GM23248 (cell line): ENCODE measurements around the gene ARHGEF38. TPM values are rescaled to one million over a fixed set of nuclear protein-coding genes. Genes with fewer than 3 reads are reported as not detected.

Experiments
- DNase-seq: peaks from one replicate; pipeline ENCODE4 v3.0.0-alpha.2; 2015
- H2AFZ ChIP-seq: fragments of 200-600 bp; sonication (generic); 2 replicates; pipeline ENCODE4 v1.6.1; 2016; ENCODE audit warnings: antibody characterized with exemption
- H3F3A ChIP-seq: fragments of 200-600 bp; sonication (generic); 2 replicates; pipeline ENCODE4 v1.6.1; 2016; ENCODE audit warnings: mild to moderate bottlenecking, antibody characterized with exemption, mixed run types; ENCODE audit not compliant: insufficient read depth
- H3K27ac ChIP-seq: fragments of 200-600 bp; sonication (generic); 2 replicates; pipeline ENCODE4 v1.5.1; 2016; ENCODE audit warnings: mild to moderate bottlenecking
- H3K27me3 ChIP-seq: fragments of 200-600 bp; sonication (generic); replicated peaks from 2 replicates; pipeline ENCODE4 v1.6.1; 2016; ENCODE audit warnings: mild to moderate bottlenecking; ENCODE audit not compliant: insufficient read depth
- H3K36me3 ChIP-seq: fragments of 200-600 bp; sonication (generic); 2 replicates; pipeline ENCODE4 v1.6.1; 2016; ENCODE audit warnings: low read depth, mild to moderate bottlenecking
- H3K4me1 ChIP-seq: fragments of 200-600 bp; sonication (generic); 2 replicates; pipeline ENCODE4 v1.6.1; 2016; ENCODE audit warnings: mild to moderate bottlenecking; ENCODE audit not compliant: insufficient read depth
- H3K4me2 ChIP-seq: fragments of 200-600 bp; sonication (generic); one replicate; pipeline ENCODE4 v1.6.1; 2016; ENCODE audit warnings: mild to moderate bottlenecking; ENCODE audit not compliant: unreplicated experiment
- H3K4me3 ChIP-seq: fragments of 200-600 bp; sonication (generic); 2 replicates; pipeline ENCODE4 v1.5.1; 2016; ENCODE audit warnings: mild to moderate bottlenecking
- H3K79me2 ChIP-seq: fragments of 200-600 bp; sonication (generic); 2 replicates; pipeline ENCODE4 v1.6.1; 2016; ENCODE audit warnings: mild to moderate bottlenecking; ENCODE audit not compliant: insufficient read depth
- H3K9ac ChIP-seq: fragments of 200-600 bp; sonication (generic); 2 replicates; pipeline ENCODE4 v1.6.1; 2016; ENCODE audit warnings: mild to moderate bottlenecking
- H3K9me2 ChIP-seq: fragments of 200-600 bp; sonication (generic); 2 replicates; pipeline ENCODE4 v1.6.1; 2016; ENCODE audit warnings: mixed run types, mild to moderate bottlenecking, moderate library complexity; ENCODE audit not compliant: insufficient read depth
- H3K9me3 ChIP-seq: fragments of 200-600 bp; sonication (generic); one replicate; pipeline ENCODE4 v1.6.1; 2017; ENCODE audit warnings: low read depth
- H4K20me1 ChIP-seq: fragments of 200-600 bp; sonication (generic); 2 replicates; pipeline ENCODE4 v1.6.0; 2016; ENCODE audit not compliant: insufficient read depth
- EZH2 ChIP-seq: fragments of 200-600 bp; sonication (generic); IDR thresholded peaks from 2 replicates; pipeline ENCODE4 v1.6.1; 2018; ENCODE audit warnings: antibody characterized with exemption, mild to moderate bottlenecking; ENCODE audit not compliant: insufficient read depth, poor library complexity, severe bottlenecking
- EZH2phosphoT487 ChIP-seq: fragments of 200-600 bp; sonication (generic); IDR thresholded peaks from 2 replicates; pipeline ENCODE4 v1.6.1; 2018; ENCODE audit warnings: antibody characterized with exemption, moderate library complexity, mild to moderate bottlenecking, low read depth; ENCODE audit not compliant: insufficient read depth
- WGBS, 2 experiments: methylation state at CpG; one replicate each; pipeline ENCODE4 v1.1.6; 2015 to 2017; ENCODE audit warnings: low lambda C conversion rate in 2 of 2, low coverage in 1 of 2; ENCODE audit errors: missing lambda C conversion rate in 2 of 2; 5-methylcytosine and 5-hydroxymethylcytosine counted together
- in situ Hi-C: fragments of 300-500 bp; cut with MboI; formaldehyde crosslinking; loops from 2 replicates; pipeline ENCODE4 v1.15.0; 2020
- polyA plus RNA-seq: library from polyadenylated mRNA; unstranded; fragments of >200 nt; fragmentation: Nextera tagmentation; extraction: Ambion mirVana; gene quantifications from 2 replicates; pipeline ENCODE4 v1.2.1, GENCODE V29; 2016
- total RNA-seq: library from RNA; depleted of rRNA; stranded (reverse); fragments of >200 nt; shearing (Covaris generic); gene quantifications from 2 replicates; pipeline ENCODE4 v1.2.3, GENCODE V29; 2014

ARHGEF38 gene
- total and polyA plus RNA-seq, 2 experiments from 2014 or later = not detected

GRCh38 chr4:105599932-105600655, 47.7 kb downstream of the ARHGEF38 start:
- no peaks in the 10 kb centered on the region for H3F3A ChIP-seq
- no peaks in the 10 kb centered on the region for H3K79me2 ChIP-seq
- no peaks in the 10 kb centered on the region for H3K4me1 ChIP-seq
- no peak overlapping the region for H3K4me3 ChIP-seq
- H3K9me3 ChIP-seq = no peaks in the 10 kb centered on the region
- TF ChIP-seq EZH2 = no peak
- H3K4me2 ChIP-seq = no peak overlapping the region
- H2AFZ ChIP-seq = no peak overlapping the region
- no peaks in the 10 kb centered on the region for H4K20me1 ChIP-seq
- 32 to 35% methylated on average over 3 of the region's 3 CpGs for WGBS, 2 experiments
- no peaks in the 10 kb centered on the region for H3K9me2 ChIP-seq
- H3K27ac ChIP-seq = no peak overlapping the region
- no peaks in the 10 kb centered on the region for H3K36me3 ChIP-seq
- DNase-seq = no peak
- H3K27me3 ChIP-seq = no peaks in the 10 kb centered on the region; the same call in 1 of the 2 replicates
- H3K9ac ChIP-seq = no peak overlapping the region
- in situ Hi-C loops = no loop called here

GRCh38 chr4:105600951-105601350, 48.5 kb downstream of the ARHGEF38 start:
- TF ChIP-seq EZH2 (no peak), EZH2phosphoT487 (no peak)
- Histone ChIP-seq H3F3A (no peaks in the 10 kb centered on the region), H3K4me1 (no peaks in the 10 kb centered on the region), H3K9ac (no peak overlapping the region), H4K20me1 (no peaks in the 10 kb centered on the region), H2AFZ (no peak overlapping the region), H3K79me2 (no peaks in the 10 kb centered on the region), H3K4me3 (no peak overlapping the region), H3K27ac (no peak overlapping the region), H3K9me2 (no peaks in the 10 kb centered on the region), H3K9me3 (no peaks in the 10 kb centered on the region), H3K4me2 (no peak overlapping the region), H3K36me3 (no peaks in the 10 kb centered on the region), H3K27me3 (no peaks in the 10 kb centered on the region; the same call in 1 of the 2 replicates)
- in situ Hi-C loops = no loop called here
- WGBS, 2 experiments = 22 to 28% methylated on average over 1 of the region's 1 CpG
- no peak for DNase-seq

- no peak overlapping the region for H3K4me3 ChIP-seq
- H3K9me2 ChIP-seq = no peaks in the 10 kb centered on the region
- H2AFZ ChIP-seq = no peak overlapping the region
- no peak for DNase-seq
- no peaks in the 10 kb centered on the region for H3K4me1 ChIP-seq
- H3K9ac ChIP-seq = no peak overlapping the region
- no peaks in the 10 kb centered on the region for H4K20me1 ChIP-seq
- WGBS, 2 experiments = 14 to 23% methylated on average over 1 of the region's 1 CpG
- H3K9me3 ChIP-seq = no peaks in the 10 kb centered on the region
- H3K36me3 ChIP-seq = no peaks in the 10 kb centered on the region
- H3K27ac ChIP-seq = no peak overlapping the region
- no peak overlapping the region for H3K4me2 ChIP-seq
- H3K79me2 ChIP-seq = no peaks in the 10 kb centered on the region
- no peaks in the 10 kb centered on the region for H3K27me3 ChIP-seq
- H3F3A ChIP-seq = no peaks in the 10 kb centered on the region
- in situ Hi-C loops = no loop called here
- TF ChIP-seq EZH2 (no peak), EZH2phosphoT487 (no peak)
Observed at GRCh38 chr4:105601406-105601805, 49.0 kb downstream of the ARHGEF38 start.

- H3K27ac ChIP-seq = no peak overlapping the region
- no peak overlapping the region for H3K9ac ChIP-seq
- no peaks in the 10 kb centered on the region for H4K20me1 ChIP-seq
- 0 to 4% methylated on average over 1 of the region's 1 CpG for WGBS, 2 experiments
- H3K9me2 ChIP-seq = no peaks in the 10 kb centered on the region
- no peak overlapping the region for H2AFZ ChIP-seq
- no peaks in the 10 kb centered on the region for H3F3A ChIP-seq
- H3K4me3 ChIP-seq = no peak overlapping the region
- H3K36me3 ChIP-seq = no peaks in the 10 kb centered on the region
- no peaks in the 10 kb centered on the region for H3K27me3 ChIP-seq
- H3K79me2 ChIP-seq = no peaks in the 10 kb centered on the region
- DNase-seq = no peak
- H3K9me3 ChIP-seq = no peaks in the 10 kb centered on the region
- TF ChIP-seq EZH2 = no peak
- in situ Hi-C loops = no loop called here
- no peaks in the 10 kb centered on the region for H3K4me1 ChIP-seq
- H3K4me2 ChIP-seq = no peak overlapping the region
Observed at GRCh38 chr4:105603158-105603557, 50.7 kb downstream of the ARHGEF38 start.
